Posterior cingulate gyrus (tissue), 11 donors: Measurements from ENCODE around the gene MAN2B2.

ENCODE experiments used
- DNase-seq, 10 donors: peaks; one replicate each; pipeline versions ENCODE4 v3.0.0 to v3.0.0-alpha.2; 2020 to 2021; ENCODE audit warnings: mixed read lengths in 3 of 10
- intact Hi-C: fragments of 100-400 bp; cut with DNase I; formaldehyde crosslinking; loops from one replicate; pipeline ENCODE4 v1.15.1; 2023

MAN2B2 gene

GRCh38 chr4:6574747-6575502, at the start of gene MAN2B2:
Gene MAN2B2 (plus strand): TSS chr4:6575189. CDS start chr4:6575211, 22 bp downstream.
- DNase-seq: peak; percentile 80 to 99 (median 89)
- intact Hi-C loops: no loop called here

- no peak for DNase-seq
- intact Hi-C loops: no loop called here
Observed at GRCh38 chr4:6525474-6525873, 49.5 kb upstream of the MAN2B2 start.

GRCh38 chr4:6526156-6526555, 48.8 kb upstream of the MAN2B2 start:
- peak in 2 of 10 donors; percentile 85 to 88 for DNase-seq
- intact Hi-C loops: no loop called here

- DNase-seq: peak in 2 of 10 donors; percentile 87 to 91
- intact Hi-C loops: no loop called here
Observed at GRCh38 chr4:6526671-6527091, 48.3 kb upstream of the MAN2B2 start.

GRCh38 chr4:6527259-6527658, 47.7 kb upstream of the MAN2B2 start:
- DNase-seq: peak in 1 of 10 donors; percentile 59
- intact Hi-C loops: no loop called here

- intact Hi-C loops: no loop called here
- DNase-seq: peak in 1 of 10 donors; percentile 75
Observed at GRCh38 chr4:6527683-6528595, 47.0 kb upstream of the MAN2B2 start.

- intact Hi-C loops: no loop called here
- DNase-seq: peak in 1 of 10 donors; percentile 60
Observed at GRCh38 chr4:6529021-6529420, 46.0 kb upstream of the MAN2B2 start.

GRCh38 chr4:6530301-6530700, 44.7 kb upstream of the MAN2B2 start:
- intact Hi-C loops: no loop called here
- peak in 2 of 10 donors; percentile 74 to 75 for DNase-seq

- peak in 2 of 10 donors; percentile 62 to 73 for DNase-seq
- intact Hi-C loops: no loop called here
Observed at GRCh38 chr4:6530964-6531363, 44.0 kb upstream of the MAN2B2 start.

GRCh38 chr4:6532102-6532501, 42.9 kb upstream of the MAN2B2 start:
- peak in 2 of 10 donors; percentile 47 to 55 for DNase-seq
- intact Hi-C loops: no loop called here

- peak in 2 of 10 donors; percentile 62 to 87 for DNase-seq
- intact Hi-C loops: no loop called here
Observed at GRCh38 chr4:6532658-6533057, 42.3 kb upstream of the MAN2B2 start.

GRCh38 chr4:6534050-6534449, 40.9 kb upstream of the MAN2B2 start:
- intact Hi-C loops: no loop called here
- DNase-seq: no peak

GRCh38 chr4:6534618-6535328, 40.2 kb upstream of the MAN2B2 start:
- peak in 2 of 10 donors; percentile 72 to 77 for DNase-seq
- intact Hi-C loops: no loop called here

- peak in 2 of 10 donors; percentile 82 to 85 for DNase-seq
- intact Hi-C loops: no loop called here
Observed at GRCh38 chr4:6535329-6535692, 39.7 kb upstream of the MAN2B2 start.

- intact Hi-C loops: no loop called here
- peak in 1 of 10 donors; percentile 39 for DNase-seq
Observed at GRCh38 chr4:6535706-6536105, 39.3 kb upstream of the MAN2B2 start.

- intact Hi-C loops: no loop called here
Observed at GRCh38 chr4:6538111-6538510, 36.9 kb upstream of the MAN2B2 start.

GRCh38 chr4:6538575-6538974, 36.4 kb upstream of the MAN2B2 start:
- DNase-seq: peak in 7 of 10 donors; percentile 64 to 95 (median 75)
- intact Hi-C loops: no loop called here

More at GRCh38 chr4:6538111-6538510, 36.9 kb upstream of the MAN2B2 start:
- DNase-seq: peak in 2 of 10 donors; percentile 59 to 64

- intact Hi-C loops: no loop called here
- peak in 1 of 10 donors; percentile 15 for DNase-seq
Observed at GRCh38 chr4:6539009-6539764, 35.8 kb upstream of the MAN2B2 start.

GRCh38 chr4:6540879-6541278, 34.1 kb upstream of the MAN2B2 start:
- peak in 1 of 10 donors; percentile 2 for DNase-seq
- intact Hi-C loops: loop anchor here (5.0 kb wide), 1 partner anchor 149 kb away; no protein-coding TSS in a partner anchor

GRCh38 chr4:6541789-6542188, 33.2 kb upstream of the MAN2B2 start:
- peak in 1 of 10 donors; percentile 22 for DNase-seq
- intact Hi-C loops: loop anchor here (5.0 kb wide), 1 partner anchor 149 kb away; no protein-coding TSS in a partner anchor
